K562 (cell line): ENCODE results near the gene NECTIN3. TPM values are rescaled to one million over a fixed set of nuclear protein-coding genes. Genes with fewer than 3 reads are reported as not detected.

ENCODE experiments used
- ATAC-seq: fragments of 200-7000 bp; cut with Tn5 transposase; 3 replicates; pipeline ENCODE4 v1.9.1; 2020; ENCODE audit warnings: moderate library complexity
- BruUV-seq: library from RNA; stranded (reverse); fragments of 400-500 nt; replicated peaks from 2 replicates; lab custom pipeline; 2021; lab: Mats Ljungman, UMichigan
- CTCF ChIA-PET: fragments of 300-600 bp; formaldehyde crosslinking; extraction: SDS; loops from one replicate; lab custom pipeline; 2021; ENCODE audit warnings: low intra/inter-chr PET ratio; lab: Yijun Ruan, JAX
- POLR2A ChIA-PET: fragments of 300-600, 350-650 bp; sonication (Branson Sonifier 250); formaldehyde crosslinking; extraction: SDS; loops from one replicate; lab custom pipeline; 2021; ENCODE audit warnings: antibody characterized with exemption, inconsistent platforms; lab: Yijun Ruan, JAX
- DNase-seq, 4 experiments: peaks; one replicate each; pipeline versions ENCODE4 v3.0.0 to v3.0.0-alpha.2; 2011 to 2018; ENCODE audit warnings: low spot score in 3 of 4, mixed read lengths in 3 of 4; ENCODE audit errors: extremely low read depth in 1 of 4
- FAIRE-seq: peaks from 2 replicates; lab custom pipeline; 2011; peaks lifted over from hg19 to GRCh38; lab: Jason Lieb, UNC
- H2AFZ ChIP-seq: 2 replicates; pipeline ENCODE4 v1.6.0; 2011; ENCODE audit warnings: low read depth, low read length, control low read depth, inconsistent platforms
- H3K27ac ChIP-seq: fragments of 200-600 bp; 3 replicates; pipeline ENCODE4 v1.8.0; 2011; ENCODE audit warnings: low read depth, mild to moderate bottlenecking, control low read depth, inconsistent platforms, low read length, moderate library complexity, mixed read lengths; ENCODE audit errors: extremely low read depth
- H3K27me3 ChIP-seq, 2 experiments: fragments of 300-600 bp in 1 of 2; 2 replicates in 1 of 2; 3 replicates in 1 of 2; pipeline versions ENCODE4 v1.6.0 to v1.8.0; 2011; ENCODE audit warnings: inconsistent platforms in 2 of 2, low read length in 2 of 2, mild to moderate bottlenecking in 1 of 2, mixed read lengths in 1 of 2, moderate library complexity in 1 of 2; ENCODE audit not compliant: control insufficient read depth in 2 of 2, insufficient read depth in 2 of 2
- H3K36me3 ChIP-seq: fragments of 300-600 bp; 3 replicates; pipeline ENCODE4 v1.8.0; 2011; ENCODE audit warnings: mild to moderate bottlenecking, low read length, inconsistent platforms; ENCODE audit not compliant: control insufficient read depth, insufficient read depth
- H3K4me1 ChIP-seq, 2 experiments: fragments of 200-600 bp in 1 of 2; replicated peaks in 1 of 2; 2 replicates in 1 of 2; 3 replicates in 1 of 2; pipeline versions ENCODE4 v1.5.1 to v1.8.0; 2011; ENCODE audit warnings: inconsistent platforms in 2 of 2, low read length in 2 of 2, mild to moderate bottlenecking in 1 of 2, mixed read lengths in 1 of 2, moderate library complexity in 1 of 2; ENCODE audit not compliant: control insufficient read depth in 2 of 2, insufficient read depth in 2 of 2
- H3K4me2 ChIP-seq: 2 replicates; pipeline ENCODE4 v1.6.1; 2011; ENCODE audit warnings: low read length, control low read depth, inconsistent platforms, mixed read lengths; ENCODE audit not compliant: insufficient read depth
- H3K4me3 ChIP-seq: fragments of 200-600 bp; sonication (generic), shearing (Covaris generic); 2 replicates; pipeline ENCODE4 v1.5.1; 2016; ENCODE audit warnings: control low read depth, inconsistent platforms
- H3K79me2 ChIP-seq: fragments of 200-600 bp; 3 replicates; pipeline ENCODE4 v1.8.0; 2011; ENCODE audit warnings: low read length, inconsistent platforms; ENCODE audit not compliant: control insufficient read depth, insufficient read depth
- H3K9ac ChIP-seq, 2 experiments: 2 replicates each; pipeline versions ENCODE4 v1.6.0 to v1.6.1; 2011; ENCODE audit warnings: low read depth in 2 of 2, low read length in 2 of 2, control low read depth in 1 of 2, inconsistent platforms in 1 of 2, mild to moderate bottlenecking in 1 of 2, mixed read lengths in 1 of 2; ENCODE audit not compliant: insufficient read depth in 1 of 2
- H3K9me1 ChIP-seq: one replicate; pipeline ENCODE4 v1.6.0; 2011; ENCODE audit warnings: inconsistent platforms, mild to moderate bottlenecking, low read length, moderate library complexity; ENCODE audit not compliant: control insufficient read depth, insufficient read depth
- H3K9me3 ChIP-seq: replicated peaks from 2 replicates; pipeline ENCODE4 v1.5.1; 2011; ENCODE audit warnings: low read depth, low read length, inconsistent platforms; ENCODE audit not compliant: control insufficient read depth, insufficient read depth
- H4K20me1 ChIP-seq: replicated peaks from 2 replicates; pipeline ENCODE4 v1.6.1; 2011; ENCODE audit warnings: low read length, inconsistent platforms, mixed read lengths; ENCODE audit not compliant: control insufficient read depth, insufficient read depth
- KDM2B ChIP-seq: fragments of 250-450 bp; sonication (Bioruptor Pico); IDR thresholded peaks from 2 replicates; pipeline ENCODE4 v1.8.0; 2021; ENCODE audit warnings: mild to moderate bottlenecking, moderate library complexity
- ZNF232 ChIP-seq: sonication (generic); formaldehyde crosslinking; IDR thresholded peaks from 2 replicates; pipeline ENCODE4 v1.8.0; 2022; ENCODE audit warnings: mild to moderate bottlenecking, missing genetic modification reagents
- ZNF407 ChIP-seq: fragments of 450-650 bp; IDR thresholded peaks from 2 replicates; pipeline ENCODE4 v1.6.1; 2016; ENCODE audit warnings: low read depth
- WGBS: fragments of 100-300 bp; shearing (Covaris generic); methylation state at CpG from one replicate; pipeline ENCODE4 v1.1.6; 2016; ENCODE audit warnings: low coverage, mixed read lengths; ENCODE audit not compliant: insufficient coverage; ENCODE audit errors: missing lambda C conversion rate; 5-methylcytosine and 5-hydroxymethylcytosine counted together
- in situ Hi-C: fragments of 300-500 bp; cut with MboI; formaldehyde crosslinking; loops from 4 replicates; pipeline ENCODE4 v1.15.0; 2018; ENCODE audit warnings: inconsistent platforms, mixed read lengths
- intact Hi-C: fragments of 100-400 bp; cut with micrococcal nuclease; formaldehyde crosslinking; loops from 2 replicates; pipeline ENCODE4 v1.14.2; 2022
- polyA plus RNA-seq, 8 experiments: library from polyadenylated mRNA; depleted of rRNA in 4 of 8; stranded (reverse) in 5 of 8; unstranded in 3 of 8; fragments of >200 nt; fragmentation: Nextera tagmentation in 2 of 8; fragmentation: Illumina TruSeq in 1 of 8; extraction: Ambion mirVana in 2 of 8; extraction: Trizol in 1 of 8; gene quantifications; 2 replicates each; pipeline versions ENCODE4 v1.2.1 to v1.2.3, GENCODE V29; 2011 to 2014; ENCODE audit warnings: inconsistent platforms in 1 of 8, missing spikeins in 1 of 8
- total RNA-seq, 7 experiments: library from RNA; depleted of rRNA in 6 of 7; stranded (reverse); fragments of >200 nt in 6 of 7; fragmentation: Illumina TruSeq in 2 of 7; extraction: Trizol in 2 of 7; gene quantifications; 2 replicates each; pipeline versions ENCODE4 v1.2.1 to v1.2.3, GENCODE V29; 2011 to 2021; ENCODE audit warnings: low replicate concordance in 1 of 7
- TF ChIP-seq, protein P1 (sequence below): fragments of 450-650 bp; IDR thresholded peaks from 2 replicates; pipeline ENCODE4 v1.6.1; 2016

Gene NECTIN3
- total and polyA plus RNA-seq, 9 of the 15 experiments (the other 6 are each of a cell fraction or from before 2014, with no cell fraction given): 0.16 TPM; not detected in 8

- no peak for TF ChIP-seq ZNF407
These were observed 38.1 kb upstream of the NECTIN3 start (continued) for GRCh38 chr3:111033470-111034050.

GRCh38 chr3:111035316-111035715 lies 36.3 kb upstream of the NECTIN3 start:
- TF ChIP-seq KDM2B (CRISPR knock-in tag) (no peak), ZNF232 (no peak)
- TF ChIP-seq, protein P1, sequence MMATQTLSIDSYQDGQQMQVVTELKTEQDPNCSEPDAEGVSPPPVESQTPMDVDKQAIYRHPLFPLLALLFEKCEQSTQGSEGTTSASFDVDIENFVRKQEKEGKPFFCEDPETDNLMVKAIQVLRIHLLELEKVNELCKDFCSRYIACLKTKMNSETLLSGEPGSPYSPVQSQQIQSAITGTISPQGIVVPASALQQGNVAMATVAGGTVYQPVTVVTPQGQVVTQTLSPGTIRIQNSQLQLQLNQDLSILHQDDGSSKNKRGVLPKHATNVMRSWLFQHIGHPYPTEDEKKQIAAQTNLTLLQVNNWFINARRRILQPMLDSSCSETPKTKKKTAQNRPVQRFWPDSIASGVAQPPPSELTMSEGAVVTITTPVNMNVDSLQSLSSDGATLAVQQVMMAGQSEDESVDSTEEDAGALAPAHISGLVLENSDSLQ: no peak
- Histone ChIP-seq H3K9ac (no peak overlapping the region), H4K20me1 (no peaks in the 10 kb centered on the region), H3K4me3 (no peak overlapping the region), H3K9me1 (no peaks in the 10 kb centered on the region), H3K79me2 (no peaks in the 10 kb centered on the region), H3K27ac (no peak overlapping the region), H3K4me1 (no peaks in the 10 kb centered on the region), H3K27me3 (no peaks in the 10 kb centered on the region), H2AFZ (no peak overlapping the region), H3K9me3 (no peaks in the 10 kb centered on the region), H3K4me2 (no peak overlapping the region), H3K36me3 (no peaks in the 10 kb centered on the region)
- intact Hi-C loops (no loop called here), in situ Hi-C loops (no loop called here)
- ChIA-PET POLR2A (no interaction called here), CTCF (no interaction called here)
- FAIRE-seq (no peak), DNase-seq (no peak), ATAC-seq (no peak)
- no TSS peak for BruUV-seq
- WGBS: 0% methylated on average over 2 of the region's 2 CpGs
